B cell (primary cell): ENCODE data around the gene PREX1.

Experiments
- EZH2 ChIP-seq: IDR thresholded peaks from 2 replicates; pipeline ENCODE4 v1.6.1; 2012; ENCODE audit warnings: borderline replicate concordance, low read depth, mild to moderate bottlenecking, moderate library complexity, low read length; ENCODE audit not compliant: insufficient read depth, poor library complexity, severe bottlenecking
- TF ChIP-seq, protein P1 (sequence below): fragments of 200-600 bp; IDR thresholded peaks from one replicate; pipeline ENCODE4 v1.8.0; 2022; ENCODE audit warnings: antibody characterized with exemption, mild to moderate bottlenecking

DNA sequence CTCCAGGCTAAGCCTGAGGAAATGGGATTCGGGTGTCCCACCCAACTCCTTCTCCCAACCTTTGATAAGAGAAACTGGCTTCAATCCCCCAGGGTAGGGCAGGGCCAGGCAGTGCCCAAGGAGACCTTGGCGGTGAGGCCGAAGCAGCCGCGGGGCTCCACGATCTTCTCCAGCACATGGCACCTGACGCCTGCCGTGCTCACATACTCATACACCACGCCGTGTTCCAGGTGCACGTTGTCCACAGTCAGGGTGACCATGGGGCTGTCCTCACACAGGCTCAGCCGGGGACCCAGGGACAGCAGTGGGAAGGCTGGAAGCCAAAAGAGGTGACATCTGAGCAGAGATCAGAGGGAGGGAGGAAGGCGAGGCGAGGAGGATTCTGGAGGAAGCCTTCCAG lies 176.5 kb downstream of the PREX1 start:
- TF ChIP-seq, protein P1, sequence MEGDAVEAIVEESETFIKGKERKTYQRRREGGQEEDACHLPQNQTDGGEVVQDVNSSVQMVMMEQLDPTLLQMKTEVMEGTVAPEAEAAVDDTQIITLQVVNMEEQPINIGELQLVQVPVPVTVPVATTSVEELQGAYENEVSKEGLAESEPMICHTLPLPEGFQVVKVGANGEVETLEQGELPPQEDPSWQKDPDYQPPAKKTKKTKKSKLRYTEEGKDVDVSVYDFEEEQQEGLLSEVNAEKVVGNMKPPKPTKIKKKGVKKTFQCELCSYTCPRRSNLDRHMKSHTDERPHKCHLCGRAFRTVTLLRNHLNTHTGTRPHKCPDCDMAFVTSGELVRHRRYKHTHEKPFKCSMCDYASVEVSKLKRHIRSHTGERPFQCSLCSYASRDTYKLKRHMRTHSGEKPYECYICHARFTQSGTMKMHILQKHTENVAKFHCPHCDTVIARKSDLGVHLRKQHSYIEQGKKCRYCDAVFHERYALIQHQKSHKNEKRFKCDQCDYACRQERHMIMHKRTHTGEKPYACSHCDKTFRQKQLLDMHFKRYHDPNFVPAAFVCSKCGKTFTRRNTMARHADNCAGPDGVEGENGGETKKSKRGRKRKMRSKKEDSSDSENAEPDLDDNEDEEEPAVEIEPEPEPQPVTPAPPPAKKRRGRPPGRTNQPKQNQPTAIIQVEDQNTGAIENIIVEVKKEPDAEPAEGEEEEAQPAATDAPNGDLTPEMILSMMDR, result no peak
- TF ChIP-seq EZH2, result no peak
